Kidney (tissue), 14 donors: ENCODE data around the gene CTNNA2. TPM values are rescaled to one million over a fixed set of nuclear protein-coding genes. Genes with fewer than 3 reads are reported as not detected.

Experiments used
- DNase-seq, 5 donors: peaks; one replicate each; pipeline ENCODE4 v3.0.0-alpha.2; 2013 to 2020
- FAIRE-seq: peaks from 2 replicates; lab custom pipeline; 2012; peaks lifted over from hg19 to GRCh38; lab: Jason Lieb, UNC
- H3K27ac ChIP-seq, 2 donors: one replicate each; pipeline ENCODE4 v1.7.0; 2013; ENCODE audit warnings: low read depth in 2 of 2, low read length in 2 of 2, inconsistent platforms in 1 of 2
- H3K27me3 ChIP-seq: one replicate; pipeline ENCODE4 v1.7.1; 2013; ENCODE audit warnings: low read length, inconsistent platforms; ENCODE audit not compliant: control insufficient read depth, insufficient read depth
- H3K36me3 ChIP-seq, 3 donors: one replicate each; pipeline versions ENCODE4 v1.7.0 to v1.7.1; 2013; ENCODE audit warnings: low read length in 3 of 3, control low read depth in 1 of 3, inconsistent platforms in 1 of 3; ENCODE audit not compliant: insufficient read depth in 3 of 3, control insufficient read depth in 2 of 3
- H3K4me1 ChIP-seq, 3 donors: one replicate each; pipeline versions ENCODE4 v1.7.0 to v1.7.1; 2013; ENCODE audit warnings: low read length in 3 of 3, inconsistent platforms in 1 of 3, low read depth in 1 of 3; ENCODE audit not compliant: control insufficient read depth in 2 of 3, insufficient read depth in 2 of 3
- H3K4me3 ChIP-seq, 3 donors: one replicate each; pipeline versions ENCODE4 v1.7.0 to v1.8.1; 2013; ENCODE audit warnings: low read length in 3 of 3, control low read depth in 1 of 3, inconsistent platforms in 1 of 3
- H3K9ac ChIP-seq, 3 donors: one replicate each; pipeline versions ENCODE4 v1.7.0 to v1.7.1; 2013; ENCODE audit warnings: low read length in 3 of 3, control low read depth in 1 of 3, inconsistent platforms in 1 of 3
- H3K9me3 ChIP-seq, 3 donors: one replicate each; pipeline versions ENCODE4 v1.7.0 to v1.7.1; 2013; ENCODE audit warnings: low read length in 3 of 3, control low read depth in 1 of 3, inconsistent platforms in 1 of 3; ENCODE audit not compliant: control insufficient read depth in 2 of 3, insufficient read depth in 1 of 3
- intact Hi-C: fragments of 100-400 bp; cut with DNase I; formaldehyde crosslinking; loops from one replicate; pipeline ENCODE4 v1.11.1; 2022
- polyA plus RNA-seq: library from polyadenylated mRNA; stranded (reverse); fragments of 350-450 nt; fragmentation: Illumina TruSeq; extraction: RNeasy Lipid Tissue Mini Kit (QIAGEN cat#74804); gene quantifications from one replicate; pipeline ENCODE4 v1.2.3, GENCODE V29; 2014; ENCODE audit warnings: low read depth, low replicate concordance; ENCODE audit not compliant: insufficient read depth
- total RNA-seq: library from RNA; stranded (reverse); fragmentation: NEBNext Ultra II Directional; extraction: Animal tissue kit (Norgen Biotek cat#: 25700); gene quantifications from one replicate; pipeline ENCODE4 v1.2.1, GENCODE V29; 2021
- TF ChIP-seq, protein P1 (sequence below): IDR thresholded peaks from 3 replicates; pipeline ENCODE4 v1.5.1; 2012; ENCODE audit warnings: mild to moderate bottlenecking, moderate library complexity, borderline replicate concordance; ENCODE audit not compliant: insufficient read depth; ENCODE audit errors: extremely low read depth
- donor health status: control.
- donor health status: control.
- donor health status: control.
- donor health status: control.
- donor health status: control.
- donor health status: DM: yes; HTN: yes; CAD: no.
- donor health status: Normal renal cell carcinoma (clear cell type).

Gene CTNNA2
- total and polyA plus RNA-seq, 2 donors from 2014 or later = 0.47 TPM; not detected in 1

DNA sequence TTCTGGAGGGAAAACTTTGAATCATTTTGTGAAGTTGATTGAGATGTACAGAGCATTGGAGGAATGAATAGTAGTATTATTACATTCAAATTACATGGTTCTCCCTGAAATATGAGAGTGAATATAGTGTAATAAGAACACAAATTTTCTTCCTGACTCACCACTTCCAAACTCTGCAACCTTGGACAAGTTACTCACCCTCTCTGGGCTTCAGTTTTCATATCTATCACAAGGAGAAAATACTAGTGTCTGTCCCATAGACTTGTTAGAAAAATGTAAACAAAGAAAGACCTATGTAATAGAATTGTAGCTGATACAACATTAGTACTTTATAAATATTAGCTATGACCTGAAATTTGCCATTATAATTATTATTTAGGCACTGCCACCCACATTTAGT, 640.9 kb downstream of the CTNNA2 start:
- Histone ChIP-seq H3K27ac (no peak overlapping the region), H3K36me3 (no peaks in the 10 kb centered on the region), H3K4me1 (no peaks in the 10 kb centered on the region), H3K4me3 (no peak overlapping the region), H3K27me3 (no peaks in the 10 kb centered on the region), H3K9me3 (no peaks in the 10 kb centered on the region), H3K9ac (no peak overlapping the region)
- DNase-seq (no peak), FAIRE-seq (no peak)
- intact Hi-C loops = no loop called here
- TF ChIP-seq, protein P1, sequence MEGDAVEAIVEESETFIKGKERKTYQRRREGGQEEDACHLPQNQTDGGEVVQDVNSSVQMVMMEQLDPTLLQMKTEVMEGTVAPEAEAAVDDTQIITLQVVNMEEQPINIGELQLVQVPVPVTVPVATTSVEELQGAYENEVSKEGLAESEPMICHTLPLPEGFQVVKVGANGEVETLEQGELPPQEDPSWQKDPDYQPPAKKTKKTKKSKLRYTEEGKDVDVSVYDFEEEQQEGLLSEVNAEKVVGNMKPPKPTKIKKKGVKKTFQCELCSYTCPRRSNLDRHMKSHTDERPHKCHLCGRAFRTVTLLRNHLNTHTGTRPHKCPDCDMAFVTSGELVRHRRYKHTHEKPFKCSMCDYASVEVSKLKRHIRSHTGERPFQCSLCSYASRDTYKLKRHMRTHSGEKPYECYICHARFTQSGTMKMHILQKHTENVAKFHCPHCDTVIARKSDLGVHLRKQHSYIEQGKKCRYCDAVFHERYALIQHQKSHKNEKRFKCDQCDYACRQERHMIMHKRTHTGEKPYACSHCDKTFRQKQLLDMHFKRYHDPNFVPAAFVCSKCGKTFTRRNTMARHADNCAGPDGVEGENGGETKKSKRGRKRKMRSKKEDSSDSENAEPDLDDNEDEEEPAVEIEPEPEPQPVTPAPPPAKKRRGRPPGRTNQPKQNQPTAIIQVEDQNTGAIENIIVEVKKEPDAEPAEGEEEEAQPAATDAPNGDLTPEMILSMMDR = no peak

DNA sequence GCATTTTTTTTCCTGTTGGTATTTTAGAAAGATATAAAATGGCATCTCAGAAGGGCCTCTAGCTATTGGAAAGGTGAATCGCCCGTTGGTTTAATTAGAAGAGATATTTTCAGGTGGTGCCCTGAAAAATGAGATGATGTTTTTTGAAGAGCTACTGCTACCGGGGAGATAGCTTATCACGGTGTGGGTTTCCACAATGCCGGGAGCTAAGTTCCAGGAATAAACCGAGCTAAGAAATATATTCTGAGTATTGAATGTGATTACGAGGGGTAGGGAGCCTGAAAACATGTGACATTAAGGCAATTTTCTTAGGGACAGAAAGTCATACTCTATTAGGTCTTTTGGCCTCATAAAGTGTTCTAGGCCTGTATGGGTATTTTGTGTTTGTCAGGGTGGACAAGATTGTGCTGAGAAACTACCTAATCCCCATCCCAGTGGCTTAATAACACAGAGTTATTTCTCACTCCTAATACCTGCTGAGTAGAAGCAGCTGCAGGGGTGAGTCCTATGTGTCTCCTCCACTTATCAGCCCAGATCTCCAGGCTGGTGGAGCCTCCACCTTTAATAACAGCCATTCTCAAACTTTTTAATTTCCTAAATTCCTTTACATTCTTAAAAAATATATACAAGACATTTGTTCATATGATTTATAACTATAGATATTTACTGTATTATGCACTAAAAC, 641.5 kb downstream of the CTNNA2 start:
- no peaks in the 10 kb centered on the region for H3K9me3 ChIP-seq
- intact Hi-C loops = no loop called here
- TF ChIP-seq, protein P1 = no peak
- no peak for FAIRE-seq
- H3K9ac ChIP-seq = no peak overlapping the region
- no peaks in the 10 kb centered on the region for H3K4me1 ChIP-seq
- no peak for DNase-seq
- H3K27ac ChIP-seq = no peak overlapping the region
- no peaks in the 10 kb centered on the region for H3K36me3 ChIP-seq
- H3K27me3 ChIP-seq = no peaks in the 10 kb centered on the region
- H3K4me3 ChIP-seq = no peak overlapping the region

DNA sequence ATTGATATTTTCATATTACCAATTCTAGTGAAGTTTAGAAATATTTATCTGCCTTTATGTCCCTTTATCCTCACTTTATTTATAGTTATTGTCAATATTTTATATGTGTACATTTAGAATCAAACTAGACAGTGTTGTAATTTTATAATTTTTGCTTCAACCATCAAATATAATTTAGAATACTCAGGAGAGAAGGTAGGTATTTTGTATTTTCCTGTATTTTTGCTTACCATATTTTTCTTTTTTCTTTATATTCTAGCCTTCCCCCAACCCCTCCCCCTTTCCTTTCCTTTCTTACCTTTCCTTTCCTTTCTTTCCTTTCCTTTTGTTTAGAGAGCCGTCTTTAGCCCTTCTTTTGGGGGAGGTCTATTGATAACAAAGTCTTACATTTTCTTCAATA, 651.5 kb downstream of the CTNNA2 start:
- no peaks in the 10 kb centered on the region for H3K4me1 ChIP-seq
- no peak overlapping the region for H3K9ac ChIP-seq
- H3K9me3 ChIP-seq = peaks cover 0 to 2% (median 0%) of the 10 kb centered on the region in 3 donors
- TF ChIP-seq, protein P1 = no peak
- no peak for FAIRE-seq
- DNase-seq = no peak
- H3K27me3 ChIP-seq = no peaks in the 10 kb centered on the region
- no peak overlapping the region for H3K4me3 ChIP-seq
- intact Hi-C loops = no loop called here
- H3K27ac ChIP-seq = no peak overlapping the region
- H3K36me3 ChIP-seq = no peaks in the 10 kb centered on the region
